HG02973 (cell line): Measurements from ENCODE around the gene BEAN1.

ENCODE experiments used
- ATAC-seq: cut with Tn5 transposase; IDR thresholded peaks from one replicate; pipeline ENCODE4 v1.9.1; 2021; ENCODE audit warnings: moderate library complexity; ENCODE audit not compliant: unreplicated experiment

The BEAN1 gene

DNA sequence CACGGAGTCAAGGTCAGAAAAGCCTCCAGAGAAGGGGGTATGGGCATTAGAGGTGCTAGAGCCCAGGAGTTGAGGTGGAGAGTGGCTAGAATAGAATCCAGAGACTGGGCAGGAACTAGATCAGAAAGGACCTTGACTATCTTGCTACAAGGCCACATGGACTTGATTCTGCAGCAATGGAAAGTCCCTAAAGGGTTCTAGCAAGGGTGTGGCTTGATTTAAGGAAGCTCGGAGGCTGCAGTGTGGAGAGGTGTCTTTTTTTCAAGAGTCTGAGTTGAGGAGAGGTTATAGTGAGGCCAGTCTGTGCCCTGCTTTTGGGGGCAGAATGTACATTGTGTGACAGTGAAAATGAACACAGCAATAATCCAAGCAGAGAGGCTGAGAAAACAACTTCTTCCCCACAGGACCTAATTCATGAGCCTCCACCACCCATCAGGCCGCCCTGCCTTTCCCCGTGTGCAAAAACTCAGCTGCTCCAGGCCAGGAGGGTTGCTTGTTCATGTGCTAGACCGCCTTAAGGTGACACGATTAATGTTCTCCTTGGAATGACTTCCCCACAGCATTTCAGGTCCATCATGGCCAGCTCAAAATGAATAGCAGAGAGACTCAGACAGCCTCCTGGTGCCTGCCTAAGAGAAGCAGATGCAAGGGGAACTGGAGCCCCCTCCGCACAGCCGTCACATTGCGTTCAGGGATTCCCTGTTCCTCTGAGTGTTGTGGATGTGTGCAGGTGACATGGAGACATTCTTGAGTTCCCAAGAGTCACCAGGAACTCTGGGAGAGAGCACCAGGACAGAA is 8.7 kb upstream of the BEAN1 start:
- ATAC-seq, result no peak

DNA sequence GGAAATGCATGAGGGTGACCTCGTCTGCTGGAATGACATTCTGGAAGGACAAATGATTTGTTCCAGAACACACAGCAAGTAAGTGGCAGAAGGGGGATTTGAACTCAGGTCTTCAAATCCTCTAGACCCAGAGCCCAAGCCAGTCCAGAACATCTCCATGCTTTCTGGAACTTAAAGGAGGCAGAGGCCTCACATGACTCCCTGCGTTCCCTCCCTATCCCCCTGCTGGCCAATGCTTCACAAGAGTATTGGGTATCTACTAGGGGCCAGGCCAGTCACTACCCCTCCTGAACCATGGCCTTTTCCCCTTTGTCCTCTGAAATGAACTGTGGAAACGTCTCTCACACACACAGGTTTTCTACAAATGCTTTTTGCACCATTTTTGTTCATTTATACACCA is 7.6 kb upstream of the BEAN1 start:
- no peak for ATAC-seq

GRCh38 chr16:66420396-66420795 is 6.7 kb upstream of the BEAN1 start:
- ATAC-seq, result no peak

- no peak for ATAC-seq
Measured at GRCh38 chr16:66421891-66422290, 5.2 kb upstream of the BEAN1 start.

- no peak for ATAC-seq
Measured at GRCh38 chr16:66422366-66422765, 4.7 kb upstream of the BEAN1 start.

DNA sequence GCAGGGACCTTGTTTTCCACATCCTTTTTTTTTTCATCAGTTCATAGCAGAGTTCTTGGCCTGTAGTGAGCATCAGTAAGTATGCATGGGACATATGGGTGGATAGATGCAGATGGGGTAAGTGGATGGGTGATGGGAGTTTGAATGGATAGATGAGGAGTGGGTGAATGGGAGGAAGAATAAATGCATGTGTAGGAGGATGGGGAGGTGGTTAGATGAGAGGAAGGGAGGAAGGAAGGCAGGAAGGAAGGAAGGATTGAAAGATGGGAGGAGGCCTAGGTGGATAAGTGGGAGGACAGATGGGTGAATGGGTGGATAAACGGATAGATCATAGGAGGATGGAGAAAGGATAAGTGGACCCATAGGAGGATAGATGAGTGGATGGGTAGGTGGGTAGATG is 3.9 kb upstream of the BEAN1 start:
- ATAC-seq, result no peak

- no peak for ATAC-seq
Measured at GRCh38 chr16:66425651-66426050, 1.4 kb upstream of the BEAN1 start.

- no peak for ATAC-seq
Measured at GRCh38 chr16:66426112-66427035, 721 bp upstream of the BEAN1 start.

DNA sequence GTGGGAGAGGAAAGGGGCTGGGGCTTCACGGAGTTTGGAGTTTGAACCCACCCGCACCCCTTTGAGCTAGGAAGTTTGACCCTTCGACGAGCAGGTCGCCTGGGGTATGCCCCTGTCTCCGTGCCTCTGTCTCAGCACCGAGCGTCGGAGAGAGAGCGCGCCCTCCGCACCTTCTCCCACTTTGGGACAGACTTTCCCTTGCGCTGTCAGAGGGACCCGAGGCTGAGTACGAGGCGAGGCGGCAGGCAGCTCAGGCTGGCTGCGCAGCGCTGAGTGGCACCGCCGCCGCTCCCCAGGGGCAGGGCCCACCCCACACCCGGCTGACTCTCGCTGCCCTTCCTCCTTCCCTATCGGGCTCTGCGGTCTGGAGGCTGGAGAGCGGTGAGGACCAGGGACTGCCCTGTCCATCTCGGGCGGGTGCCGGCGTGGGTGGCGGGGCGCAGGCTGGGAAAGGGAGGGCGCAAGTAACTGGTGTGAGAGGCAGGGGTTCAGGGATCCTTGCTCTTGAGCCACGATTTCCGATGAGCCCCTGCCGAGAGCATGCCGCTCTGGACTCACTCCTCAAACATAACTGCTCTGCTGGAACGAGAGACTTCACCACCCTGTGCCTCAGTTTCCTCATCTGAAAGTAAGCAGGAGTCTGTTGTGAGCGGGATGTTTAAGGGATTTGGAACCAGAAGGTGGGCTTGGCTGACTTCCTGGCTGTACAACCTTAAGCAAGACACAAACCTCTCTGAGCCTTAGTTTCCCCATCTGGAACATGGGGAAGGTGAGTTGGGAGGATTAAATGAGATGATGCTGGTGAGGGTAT is 981 bp downstream of the BEAN1 start:
- ATAC-seq, result no peak

- no peak for ATAC-seq
Measured at GRCh38 chr16:66428682-66429251, 1.7 kb downstream of the BEAN1 start.

DNA sequence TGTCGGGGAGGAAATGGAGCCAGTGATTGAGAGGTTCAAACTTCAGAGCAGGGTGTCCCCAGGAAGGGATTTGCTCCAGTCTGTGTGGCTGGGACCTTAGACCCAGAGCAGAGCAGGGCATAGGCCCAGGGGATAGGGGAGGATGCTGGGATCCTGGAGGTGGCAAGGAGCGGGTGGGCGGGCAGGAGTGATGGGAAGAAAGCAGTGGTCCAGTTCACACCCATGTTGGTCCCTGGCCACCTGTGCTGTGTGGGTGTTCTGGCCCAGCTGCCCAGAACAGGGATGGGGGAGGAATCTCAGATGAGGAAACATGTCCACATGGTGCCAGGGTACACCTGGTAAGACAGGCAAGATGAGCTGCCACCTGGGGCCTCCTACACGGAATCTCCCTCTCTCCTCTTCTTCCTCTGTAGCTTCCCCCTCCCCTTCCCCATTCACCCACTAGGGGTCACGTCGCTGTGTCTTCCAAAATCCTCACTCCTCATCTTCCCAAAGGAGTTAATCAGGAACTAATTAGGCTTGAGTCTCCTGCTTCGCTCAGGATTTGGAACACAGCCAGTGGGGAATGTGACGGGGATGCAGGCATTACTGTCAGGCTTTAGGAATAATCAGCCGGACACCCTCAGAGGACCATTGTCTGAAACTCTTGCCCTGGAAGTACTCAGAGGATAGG is 2.3 kb downstream of the BEAN1 start:
- ATAC-seq, result no peak

- no peak for ATAC-seq
Measured at GRCh38 chr16:66430214-66430613, 3.1 kb downstream of the BEAN1 start.

- no peak for ATAC-seq
Measured at GRCh38 chr16:66431760-66432159, 4.7 kb downstream of the BEAN1 start.

GRCh38 chr16:66432429-66432828 is 5.3 kb downstream of the BEAN1 start:
- ATAC-seq, result no peak

DNA sequence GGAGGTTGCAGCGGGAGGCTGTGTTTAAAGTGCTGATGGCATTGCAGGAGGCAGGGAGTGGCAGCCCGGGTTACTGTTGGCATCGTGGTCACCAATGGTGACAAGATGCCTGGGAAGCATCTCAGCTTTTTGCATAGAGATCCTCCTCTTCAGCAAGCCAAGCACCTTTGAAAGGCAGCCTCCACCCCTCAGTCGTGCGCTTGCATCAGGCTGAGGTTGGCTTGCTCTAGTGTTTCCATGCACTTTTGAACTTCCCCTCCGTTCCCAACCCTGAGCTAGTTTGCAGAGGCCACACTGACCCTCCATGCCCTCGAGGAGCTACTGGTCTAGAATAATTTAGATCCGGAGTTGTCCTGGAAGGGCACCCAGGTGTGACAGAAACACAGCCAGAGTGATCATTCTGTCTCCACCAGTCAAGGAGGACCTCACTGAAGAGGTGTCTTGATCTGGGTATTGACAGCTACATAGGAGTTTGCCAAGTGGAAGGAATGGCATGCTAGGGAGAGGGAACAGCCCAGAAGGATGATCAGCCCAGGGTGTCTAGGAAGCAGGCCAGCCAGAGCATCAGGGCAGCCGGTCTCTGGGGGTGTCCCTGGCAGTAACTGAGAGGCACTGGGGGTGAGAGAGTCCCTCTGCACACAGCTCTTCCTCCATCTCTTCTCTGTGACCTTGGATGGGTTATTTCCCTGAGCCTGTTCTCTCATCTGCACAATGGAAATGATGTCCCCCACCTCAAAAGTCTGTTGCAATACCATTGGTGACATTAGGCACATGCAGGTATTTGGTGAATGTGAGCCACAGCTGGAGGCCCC is 7.7 kb downstream of the BEAN1 start:
- ATAC-seq, result no peak

DNA sequence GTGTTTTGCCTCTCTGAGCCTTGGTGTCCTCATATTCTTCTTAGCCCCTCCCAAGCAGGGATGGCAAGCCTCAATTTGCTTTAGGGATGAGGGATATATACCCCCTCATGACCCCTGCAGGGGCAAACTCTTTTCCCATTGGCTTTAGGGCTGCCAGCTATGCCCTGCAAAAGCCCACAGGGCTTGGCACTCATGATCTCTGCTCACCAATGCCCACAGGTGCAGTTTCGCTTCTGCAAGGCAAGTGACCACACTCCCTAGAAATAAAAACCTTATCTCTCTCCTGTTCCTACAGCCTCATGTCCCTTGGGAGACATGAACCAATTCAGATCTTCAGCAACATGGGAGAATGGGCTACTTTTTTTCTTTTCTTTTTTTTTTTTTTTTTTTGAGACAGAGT is 8.8 kb downstream of the BEAN1 start:
- ATAC-seq, result no peak

DNA sequence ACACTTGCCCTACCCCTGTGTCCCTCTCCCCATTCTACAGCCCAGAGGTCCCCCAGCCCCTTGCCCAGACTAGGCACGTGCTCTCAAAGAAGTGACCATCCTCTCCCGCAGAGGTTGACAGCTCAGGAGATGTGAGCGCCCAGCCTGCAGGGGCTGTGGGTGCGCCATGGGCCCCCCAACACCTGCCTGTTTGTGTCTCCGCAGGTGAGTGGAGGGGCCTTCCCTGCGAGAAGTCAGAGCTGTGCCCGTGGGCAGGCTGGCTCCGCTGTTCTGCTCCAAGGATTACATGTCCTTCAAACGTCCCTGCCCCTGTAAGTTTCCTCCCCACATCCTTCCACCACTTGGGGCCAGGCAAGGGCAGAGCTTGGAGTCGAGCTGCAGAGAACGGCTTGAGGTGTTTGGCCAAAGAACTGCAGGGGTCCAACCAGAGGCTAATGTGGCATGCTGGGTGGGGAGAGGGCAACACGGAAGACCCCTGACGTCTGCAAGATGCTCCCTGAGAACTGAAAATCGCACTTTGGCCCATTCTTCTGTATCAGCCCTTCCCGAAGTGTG is 10.4 kb downstream of the BEAN1 start:
- ATAC-seq, result no peak

DNA sequence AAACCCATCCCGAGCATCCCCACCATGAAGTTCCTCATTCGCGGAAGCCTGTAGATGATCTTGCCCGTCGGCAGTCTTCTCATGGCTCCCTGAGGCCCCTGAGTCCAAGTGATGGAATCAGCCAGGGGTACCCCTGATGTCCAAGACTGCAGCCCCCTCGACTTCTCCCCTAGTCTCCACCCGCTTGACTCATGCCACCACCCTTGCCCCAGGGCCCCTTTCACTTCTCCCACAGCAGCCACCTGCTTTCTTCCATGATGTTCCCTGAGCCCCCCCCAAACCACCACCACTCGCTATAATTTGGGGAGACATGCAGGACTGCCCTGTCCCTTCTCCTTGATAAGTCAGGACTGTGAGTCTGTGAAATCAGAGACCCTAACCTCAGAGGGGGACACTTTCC is 11.4 kb downstream of the BEAN1 start:
- no peak for ATAC-seq

DNA sequence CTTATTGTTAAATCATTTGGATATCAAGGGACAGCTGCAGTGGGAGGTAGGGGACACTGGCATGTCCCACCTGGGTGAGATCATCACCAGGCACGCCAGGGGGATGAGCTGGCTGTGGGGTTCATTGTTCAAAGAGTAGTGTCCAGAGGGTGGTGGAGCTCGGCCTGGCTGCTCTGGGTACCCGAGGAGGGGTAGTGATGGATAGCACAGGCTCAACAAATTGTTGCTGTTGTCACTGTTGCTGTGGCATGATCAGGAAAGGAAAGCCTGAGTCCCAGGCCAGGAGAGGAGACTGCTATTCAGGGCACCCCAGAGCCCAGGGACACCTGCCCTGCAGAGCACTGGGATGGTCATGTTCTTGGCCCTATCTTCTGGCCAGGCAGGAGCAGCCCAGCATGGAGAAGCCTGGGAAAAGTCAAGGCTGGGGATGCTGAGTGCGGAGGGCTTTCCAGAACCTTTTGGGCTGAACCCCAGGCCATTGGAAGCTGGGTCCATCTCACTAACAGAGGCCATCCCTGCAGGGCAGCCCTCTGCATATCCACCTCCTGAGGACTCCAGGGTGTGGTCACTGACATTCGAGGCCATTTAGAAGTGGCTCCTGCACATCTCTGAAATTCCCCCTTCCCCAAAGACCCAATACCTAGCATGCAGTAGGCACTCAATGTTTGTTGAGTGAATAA is 12.1 kb downstream of the BEAN1 start:
- no peak for ATAC-seq
